ENCODE data around the gene CLCF1. TPM values are rescaled to one million over a fixed set of nuclear protein-coding genes. Genes with fewer than 3 reads are reported as not detected.
A peak's percentile ranks its signal among the peaks of the same experiment; 100 is the strongest.

CLCF1 gene
- total and polyA plus RNA-seq, 10 of the 15 experiments (the other 5 are each of a cell fraction or from before 2014, with no cell fraction given), result 0.16 to 2.1 (median 0.63) TPM; not detected in 1

- TF ChIP-seq PKNOX1 (IDR thresholded peaks at IDR 0.05) (no peak; the same call in 1 of the 2 replicates), JUNB (IDR thresholded peaks at IDR 0.05) (no peak), HDGF (IDR thresholded peaks at IDR 0.05) (peak; percentile 98; the same call in 1 of the 2 replicates), DPF2 (IDR thresholded peaks at IDR 0.05) (no peak)
Measured at GRCh38 chr11:67371189-67371910, 2.0 kb downstream of the CLCF1 start (continued).

GRCh38 chr11:67370351-67371076 lies 2.9 kb downstream of the CLCF1 start:
- no peak for ATAC-seq
- Histone ChIP-seq H3K36me3 (ENCODE audit: control insufficient read depth in 2 of 2, insufficient read depth in 2 of 2, low read length in 1 of 2) (no peaks in the 10 kb centered on the region), H2AFZ (ENCODE audit: control insufficient read depth, low read depth, low read length) (no peak overlapping the region), H3K27ac (ENCODE audit: control insufficient read depth, insufficient read depth) (no peak overlapping the region), H3K9me3 (replicated peaks; ENCODE audit: control insufficient read depth, insufficient read depth, low read length) (no peaks in the 10 kb centered on the region), H3K79me2 (ENCODE audit: control insufficient read depth, insufficient read depth, low read length) (no peaks in the 10 kb centered on the region), H3K4me3 (no peak overlapping the region), H3K9ac (ENCODE audit: control insufficient read depth, insufficient read depth, low read length) (no peak overlapping the region), H3K4me1 (ENCODE audit: control insufficient read depth, insufficient read depth, low read length) (peaks cover 25% of the 10 kb centered on the region), H4K20me1 (ENCODE audit: control insufficient read depth, insufficient read depth) (peaks cover 8% of the 10 kb centered on the region; the same call in 1 of the 2 replicates), H3K4me2 (ENCODE audit: control insufficient read depth, insufficient read depth) (no peak overlapping the region), H3K27me3 (replicated peaks in 1 of 2; ENCODE audit: control insufficient read depth in 2 of 2, insufficient read depth in 2 of 2, low read length in 1 of 2) (peaks cover 1 to 7% of the 10 kb centered on the region in 2 experiments; a peak in 3 of 4 replicates)
- ChIA-PET RAD21 (ENCODE audit: unreplicated experiment) (interaction anchor here (1.1 to 6.5 kb wide), 5 partner anchors 11 to 25 kb away, joined by 5 to 122 read pairs (median 11); partner anchors contain the start of gene POLD4), CTCF (interaction anchor here (0.7 to 26.2 kb wide), 6 partner anchors 9 to 235 kb away, joined by 3 to 1301 read pairs (median 22); partner anchors contain the start of genes CLCF1, POLD4 and RAD9A), SMC1A (ENCODE audit: uncharacterized antibody, unreplicated experiment) (interaction anchor here (1.0 to 21.3 kb wide), 7 partner anchors 11 to 191 kb away, joined by 3 to 646 read pairs (median 5); partner anchors contain the start of genes POLD4 and TBC1D10C), POLR2A (interaction anchor here (0.5 to 5.1 kb wide), 5 partner anchors 8 to 28 kb away, joined by 3 to 42 read pairs (median 9); partner anchors contain the start of gene POLD4)
- in situ Hi-C loops (cut with MboI), result no loop called here
- no peak for FAIRE-seq
- BruUV-seq (replicated peaks), result no TSS peak
- intact Hi-C loops (cut with micrococcal nuclease; ENCODE audit: unreplicated experiment), result loop anchor here (2.0 kb wide), 1 partner anchor 14 kb away; no protein-coding TSS in a partner anchor
- TF ChIP-seq TBL1XR1 (IDR thresholded peaks at IDR 0.05; ENCODE audit: low read depth, low read length) (no peak), JUND (IDR thresholded peaks at IDR 0.05; ENCODE audit: low read depth, low read length) (no peak), TCF3 (IDR thresholded peaks at IDR 0.05; ENCODE audit: borderline replicate concordance, insufficient read depth, low read depth, low read length) (no peak), NFIC (IDR thresholded peaks at IDR 0.05; ENCODE audit: low read depth, low read length) (no peak), SPI1 (IDR thresholded peaks at IDR 0.05; ENCODE audit: borderline replicate concordance, insufficient read depth, low read depth, low read length) (no peak), JUNB (IDR thresholded peaks at IDR 0.05) (no peak), NR2C2 (IDR thresholded peaks at IDR 0.05; ENCODE audit: borderline replicate concordance, control insufficient read depth, insufficient read length, low read depth) (no peak), SUZ12 (IDR thresholded peaks at IDR 0.05; ENCODE audit: unreplicated experiment) (no peak), ELK1 (IDR thresholded peaks at IDR 0.05; ENCODE audit: low read depth, low read length) (no peak), ATF2 (IDR thresholded peaks at IDR 0.05; ENCODE audit: low read length) (no peak), POLR2AphosphoS2 (IDR thresholded peaks at IDR 0.05; ENCODE audit: low read depth, low read length) (no peak), CHD4 (IDR thresholded peaks at IDR 0.05) (no peak), CHD1 (IDR thresholded peaks at IDR 0.05; ENCODE audit: low read depth, low read length) (no peak)
- WGBS (ENCODE audit: insufficient coverage, insufficient replicate concordance, low lambda C conversion rate, missing lambda C conversion rate), result 83% methylated on average over 6 of the region's 14 CpGs
- DNase-seq (ENCODE audit: low read depth, low spot score), result no peak
